HG02571 (cell line): ENCODE results near the gene EHHADH.
"Not testable (repeated sequence)": the region's sequence is repeated elsewhere in the genome, so short reads cannot be mapped to it uniquely, and the experiment has no call there.

Source experiments
- ATAC-seq: cut with Tn5 transposase; IDR thresholded peaks from one replicate; pipeline ENCODE4 v1.9.1; 2021; ENCODE audit warnings: mild to moderate bottlenecking, moderate library complexity; ENCODE audit not compliant: unreplicated experiment

Gene EHHADH

GRCh38 chr3:185253133-185253532, 716 bp downstream of the EHHADH start:
- not testable (repeated sequence) for ATAC-seq

- no peak for ATAC-seq
These were observed 2.6 kb downstream of the EHHADH start for GRCh38 chr3:185251272-185251671.

DNA sequence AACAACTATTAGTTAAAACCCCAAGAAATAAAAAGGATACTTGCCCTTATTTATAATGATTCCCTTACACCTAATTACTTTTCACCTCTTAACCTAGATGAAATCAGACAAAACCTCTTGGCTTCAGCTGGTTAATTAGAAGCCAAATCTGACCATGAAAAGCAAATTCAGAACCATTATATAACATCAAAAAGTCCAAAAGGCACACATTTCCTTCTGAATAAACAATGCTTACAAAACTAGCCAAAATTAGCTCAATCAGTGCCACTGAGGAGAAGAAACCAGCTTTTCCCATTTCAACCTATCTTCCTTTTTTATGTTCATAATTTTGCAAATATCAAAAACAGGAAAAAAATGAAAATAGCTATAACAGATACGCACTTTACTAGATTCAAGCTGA, 3.2 kb downstream of the EHHADH start:
- no peak for ATAC-seq

DNA sequence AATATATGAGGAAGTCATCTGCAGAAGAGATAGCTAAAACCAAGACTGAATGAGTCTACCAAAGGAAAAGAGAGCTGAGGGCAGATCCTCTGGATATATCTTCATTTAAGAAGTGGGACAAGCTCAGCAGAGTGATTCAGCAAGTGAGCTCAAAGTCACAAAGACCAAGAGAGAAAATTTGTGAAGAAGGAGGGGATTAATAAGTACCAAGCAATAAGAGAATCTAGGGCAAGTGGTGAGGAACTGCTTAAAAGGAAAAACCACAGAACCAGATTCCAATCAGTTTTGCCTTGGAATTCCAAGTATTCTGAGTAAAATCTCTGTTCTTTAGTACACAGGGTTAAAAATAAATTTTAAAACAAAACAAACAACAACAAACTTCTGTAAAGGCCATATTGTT, 3.6 kb downstream of the EHHADH start:
- ATAC-seq: no peak

GRCh38 chr3:185242642-185243041, 11.2 kb downstream of the EHHADH start:
- no peak for ATAC-seq

DNA sequence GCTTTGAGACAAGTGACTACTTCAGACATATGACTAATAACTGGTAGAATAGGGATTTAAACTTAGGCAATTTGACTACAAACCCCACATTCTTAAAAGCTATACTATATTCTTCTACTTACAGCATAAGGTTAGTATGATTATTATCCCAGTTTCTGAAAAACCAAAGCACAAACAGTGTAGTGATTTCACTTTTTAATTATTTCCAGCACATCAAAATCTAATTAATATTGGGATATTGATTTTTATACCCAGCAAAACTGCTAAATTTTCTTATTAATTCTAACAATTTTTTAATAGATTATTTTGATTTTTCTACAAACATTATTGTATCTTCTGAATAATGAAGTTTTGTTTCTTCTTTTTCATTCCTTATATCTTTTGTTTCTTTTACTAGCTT, 16.9 kb downstream of the EHHADH start:
- ATAC-seq: no peak

DNA sequence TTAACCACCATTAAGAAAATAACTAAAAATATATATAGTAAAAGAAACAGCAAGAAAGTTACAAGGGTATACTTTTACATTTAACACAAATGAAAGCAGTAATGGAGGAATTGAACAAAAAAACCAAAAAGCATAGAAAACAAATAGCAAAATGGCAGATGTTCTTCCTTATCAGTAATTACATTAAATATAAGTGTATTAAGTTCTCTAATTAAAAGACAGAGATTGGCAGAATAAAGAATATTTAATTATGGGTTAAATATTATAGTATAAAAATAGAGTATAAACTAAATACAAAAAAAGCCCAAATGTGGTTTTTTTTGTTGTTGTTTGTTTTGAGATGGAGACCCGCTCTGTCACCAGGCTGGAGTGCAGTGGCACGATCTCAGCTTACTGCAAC, 20.5 kb downstream of the EHHADH start:
- ATAC-seq: no peak

DNA sequence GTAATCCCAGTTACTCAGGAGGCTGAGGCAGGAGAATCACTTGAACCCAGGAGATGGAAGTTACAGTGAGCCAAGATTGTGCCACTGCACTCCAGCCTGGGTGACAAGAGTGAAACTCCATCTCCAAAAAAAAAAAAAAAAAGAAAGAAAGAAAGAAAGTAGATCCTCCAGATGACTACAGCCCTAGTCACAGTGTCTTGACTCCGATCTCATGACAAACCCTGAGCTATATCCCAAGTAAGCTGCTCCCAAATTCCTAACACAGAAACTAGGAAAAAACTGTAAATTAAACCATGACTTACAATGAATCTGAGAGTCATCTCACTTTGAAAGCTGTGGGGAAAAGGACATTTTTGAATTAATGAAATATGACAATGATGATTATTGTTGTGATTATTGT, 27.3 kb downstream of the EHHADH start:
- ATAC-seq: not testable (repeated sequence)

GRCh38 chr3:185225523-185225922, 28.3 kb downstream of the EHHADH start:
- ATAC-seq: no peak

DNA sequence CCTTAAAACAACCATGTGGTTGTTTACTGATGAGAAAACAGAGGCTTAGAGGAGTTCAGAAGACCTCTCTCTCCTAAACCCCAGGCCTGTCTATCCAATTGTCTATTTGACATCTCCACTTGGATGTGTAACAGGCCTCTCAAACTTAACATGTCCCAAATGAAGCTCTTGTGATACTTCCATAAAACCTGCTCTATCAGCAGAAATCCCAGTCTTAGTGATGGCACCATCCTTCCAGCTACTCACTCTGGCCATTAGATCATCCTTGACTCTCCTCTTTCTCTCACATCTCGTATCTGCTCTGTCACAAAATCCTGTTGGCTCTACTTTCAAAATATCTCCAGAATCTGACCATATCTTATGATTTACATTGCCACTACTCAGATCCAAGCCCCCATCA, 28.8 kb downstream of the EHHADH start:
- ATAC-seq: no peak

DNA sequence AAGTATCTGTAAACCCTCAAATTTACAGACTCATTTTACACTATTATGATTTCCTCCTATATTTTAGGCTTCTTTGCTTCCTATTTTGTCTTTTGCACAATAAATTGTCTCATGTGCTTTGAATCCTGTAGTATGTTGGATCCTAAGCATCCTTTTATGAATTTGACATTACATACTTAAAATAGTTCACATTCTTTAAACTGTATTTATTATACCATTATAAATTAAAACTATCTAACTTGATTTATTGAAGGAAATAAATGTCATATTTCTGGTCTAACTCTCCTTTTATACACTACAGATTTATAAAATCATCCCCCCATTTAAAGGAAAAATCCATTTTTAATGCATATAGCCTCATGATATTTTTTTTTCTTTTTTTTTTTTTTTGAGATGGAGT, 32.6 kb downstream of the EHHADH start:
- ATAC-seq: no peak

DNA sequence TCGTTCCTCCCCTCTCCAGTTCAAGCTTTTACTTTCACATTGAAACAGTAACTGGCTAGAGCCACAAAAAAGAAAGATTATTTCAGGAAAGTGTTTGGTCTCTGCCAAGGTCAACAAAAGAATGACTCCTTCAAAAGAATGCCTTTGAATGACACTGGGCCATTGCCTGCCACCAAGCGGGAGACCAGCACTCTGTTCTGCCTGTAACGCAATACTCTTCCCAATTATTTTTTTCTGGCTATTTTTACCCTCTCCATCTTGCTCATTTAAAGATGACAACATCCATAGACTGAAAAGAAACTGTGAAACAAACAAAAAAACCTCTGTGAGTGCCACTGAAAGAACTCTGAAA, 37.3 kb downstream of the EHHADH start:
- ATAC-seq: no peak

GRCh38 chr3:185215873-185216606, 37.8 kb downstream of the EHHADH start:
- ATAC-seq: no peak

DNA sequence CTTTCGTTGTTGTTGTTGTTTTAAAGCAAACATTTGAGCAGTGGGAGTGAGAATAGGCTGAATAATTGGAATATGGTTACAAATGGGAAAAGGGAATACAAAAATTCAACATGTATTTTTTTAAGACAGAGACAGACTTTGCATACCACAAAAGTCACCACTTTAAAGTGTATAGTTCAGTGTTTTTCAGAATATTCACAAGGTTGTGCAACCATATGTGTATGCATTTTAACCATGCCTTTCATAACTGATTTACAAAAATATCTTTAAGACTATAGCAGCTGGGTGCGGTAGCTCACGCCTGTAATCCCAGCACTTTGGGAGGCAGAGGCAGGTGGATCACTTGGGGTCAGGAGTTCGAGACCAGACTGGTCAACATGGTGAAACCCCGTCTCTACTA, 41.3 kb downstream of the EHHADH start:
- no peak for ATAC-seq

DNA sequence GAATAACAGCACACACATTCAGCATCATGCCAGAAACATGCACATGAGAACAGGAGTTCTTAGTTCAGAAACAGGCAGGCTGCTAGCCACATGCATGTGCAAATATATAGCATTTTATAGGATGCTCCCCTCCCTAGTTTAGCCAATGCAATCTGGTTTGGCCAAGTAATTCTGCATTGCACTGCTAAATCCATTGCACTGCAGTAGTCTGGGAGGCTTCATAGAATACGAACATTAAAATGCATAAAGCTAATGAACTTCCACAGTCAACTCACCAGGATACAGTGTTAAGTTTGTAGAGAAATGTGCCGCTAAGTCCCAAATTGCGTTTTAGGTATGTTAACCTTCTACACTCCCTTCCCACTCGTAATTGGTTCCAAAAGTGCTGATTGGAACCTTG, 41.8 kb downstream of the EHHADH start:
- ATAC-seq: no peak

- ATAC-seq: no peak
These were observed 43.2 kb downstream of the EHHADH start for GRCh38 chr3:185210621-185211142.

DNA sequence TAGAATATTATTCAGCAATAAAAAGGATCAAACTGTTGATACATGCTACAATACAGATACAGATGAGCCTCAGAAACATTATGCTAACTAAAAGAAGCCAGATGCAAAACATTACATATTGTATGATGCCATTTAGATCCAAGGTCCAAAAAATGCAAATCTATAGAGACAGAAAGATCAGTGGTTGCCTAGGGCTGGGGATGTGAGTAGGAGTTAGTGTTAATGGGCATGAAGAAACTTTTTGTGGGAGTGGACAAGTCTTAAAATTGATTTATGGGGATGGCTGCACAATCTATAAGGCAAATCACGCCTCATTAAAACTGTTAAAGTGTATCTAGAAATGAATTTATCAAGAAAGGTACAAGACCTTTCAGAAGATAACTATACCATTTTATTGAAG, 45.0 kb downstream of the EHHADH start:
- ATAC-seq: no peak

GRCh38 chr3:185207931-185208746, 45.7 kb downstream of the EHHADH start:
- ATAC-seq: peak; percentile 97

DNA sequence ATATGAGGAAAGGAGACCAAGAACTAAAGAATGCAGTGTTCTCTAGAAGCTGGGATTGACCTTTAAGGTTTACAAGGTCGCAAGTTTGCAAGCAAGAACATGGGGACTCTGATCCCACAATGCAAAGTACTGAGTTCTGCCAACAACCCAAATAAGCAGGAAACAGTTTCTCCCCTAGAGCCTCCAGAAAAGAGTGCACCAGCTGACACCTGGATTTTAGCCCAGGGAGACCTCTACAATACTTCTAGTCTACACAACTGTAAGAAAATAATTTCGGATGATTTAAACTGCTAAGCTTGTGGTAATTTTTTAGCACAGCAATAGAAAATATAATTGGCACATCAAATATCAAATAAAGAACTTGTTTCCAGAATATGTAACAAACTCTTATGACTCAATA, 46.4 kb downstream of the EHHADH start:
- no peak for ATAC-seq

DNA sequence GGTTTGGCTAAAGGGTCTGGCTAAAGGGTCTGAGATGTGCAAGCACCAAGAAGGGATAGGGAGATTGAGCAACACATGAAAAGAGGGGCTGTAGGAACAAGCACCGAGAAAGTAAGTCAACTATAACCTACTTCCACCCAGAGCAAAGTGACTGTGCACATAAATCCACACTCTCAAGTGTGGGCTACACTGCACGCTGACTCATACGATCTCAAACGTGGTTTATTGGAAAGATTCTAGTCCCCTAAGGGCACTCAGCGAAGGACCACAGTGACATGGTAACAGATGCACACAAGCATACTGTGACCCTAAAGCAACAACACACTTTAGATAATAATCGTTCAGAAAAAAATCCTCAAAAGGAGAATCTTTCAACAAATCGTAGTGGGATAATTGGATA, 48.0 kb downstream of the EHHADH start:
- ATAC-seq: no peak

- no peak for ATAC-seq
These were observed 49.0 kb downstream of the EHHADH start for GRCh38 chr3:185204894-185205293.

GRCh38 chr3:185200639-185201038, 53.2 kb downstream of the EHHADH start:
- no peak for ATAC-seq
